Dendritic cell treated with granulocyte-macrophage colony-stimulating factor and Interleukin-4, amounts not matched to agents 40 ng/mL and 50 ng/mL, for 4 days (primary cell): ENCODE data around the gene TGM5.
"Not testable (repeated sequence)": the region's sequence is repeated elsewhere in the genome, so short reads cannot be mapped to it uniquely, and the experiment has no call there.

Experiments
- H3K27ac Mint-ChIP-seq: one replicate; pipeline ENCODE4 v1.8.0; 2022; ENCODE audit warnings: mild to moderate bottlenecking, mixed read lengths
- H3K27me3 Mint-ChIP-seq: one replicate; pipeline ENCODE4 v1.8.0; 2022; ENCODE audit warnings: mild to moderate bottlenecking, mixed read lengths
- H3K36me3 Mint-ChIP-seq: one replicate; pipeline ENCODE4 v1.8.0; 2022; ENCODE audit warnings: low read depth, mixed read lengths
- H3K4me1 Mint-ChIP-seq: one replicate; pipeline ENCODE4 v1.8.0; 2022; ENCODE audit warnings: low read depth, mixed read lengths
- H3K4me3 Mint-ChIP-seq: one replicate; pipeline ENCODE4 v1.8.0; 2022; ENCODE audit warnings: mild to moderate bottlenecking, moderate library complexity, mixed read lengths
- H3K9me3 Mint-ChIP-seq: one replicate; pipeline ENCODE4 v1.8.0; 2022; ENCODE audit warnings: mixed read lengths
- intact Hi-C: fragments of 100-400 bp; cut with micrococcal nuclease; formaldehyde crosslinking; loops from one replicate; pipeline ENCODE4 v1.15.0; 2022

The TGM5 gene

GRCh38 chr15:43212951-43213350, 53.8 kb downstream of the TGM5 start:
- Mint-ChIP-seq H3K36me3 (no peaks in the 10 kb centered on the region), H3K27me3 (peaks cover 17% of the 10 kb centered on the region), H3K4me3 (no peak overlapping the region), H3K4me1 (no peaks in the 10 kb centered on the region), H3K9me3 (peaks cover 8% of the 10 kb centered on the region), H3K27ac (no peak overlapping the region)
- intact Hi-C loops, result no loop called here

- Mint-ChIP-seq H3K4me3 (no peak overlapping the region), H3K27ac (no peak overlapping the region), H3K36me3 (no peaks in the 10 kb centered on the region), H3K27me3 (peaks cover 20% of the 10 kb centered on the region), H3K4me1 (no peaks in the 10 kb centered on the region), H3K9me3 (peaks cover 5% of the 10 kb centered on the region)
- intact Hi-C loops, result no loop called here
Observed at GRCh38 chr15:43212299-43212698, 54.4 kb downstream of the TGM5 start.

GRCh38 chr15:43211224-43211735, 55.4 kb downstream of the TGM5 start:
- no peaks in the 10 kb centered on the region for H3K36me3 Mint-ChIP-seq
- no peak overlapping the region for H3K4me3 Mint-ChIP-seq
- H3K27me3 Mint-ChIP-seq, result peaks cover 23% of the 10 kb centered on the region
- H3K4me1 Mint-ChIP-seq, result no peaks in the 10 kb centered on the region
- H3K27ac Mint-ChIP-seq, result no peak overlapping the region
- intact Hi-C loops, result no loop called here
- no peaks in the 10 kb centered on the region for H3K9me3 Mint-ChIP-seq

- H3K27ac Mint-ChIP-seq, result no peak overlapping the region
- no peaks in the 10 kb centered on the region for H3K4me1 Mint-ChIP-seq
- peaks cover 23% of the 10 kb centered on the region for H3K27me3 Mint-ChIP-seq
- no peaks in the 10 kb centered on the region for H3K9me3 Mint-ChIP-seq
- no peaks in the 10 kb centered on the region for H3K36me3 Mint-ChIP-seq
- intact Hi-C loops, result no loop called here
- no peak overlapping the region for H3K4me3 Mint-ChIP-seq
Observed at GRCh38 chr15:43210807-43211206, 55.9 kb downstream of the TGM5 start.

- H3K4me3 Mint-ChIP-seq, result no peak overlapping the region
- peaks cover 24% of the 10 kb centered on the region for H3K27me3 Mint-ChIP-seq
- H3K9me3 Mint-ChIP-seq, result no peaks in the 10 kb centered on the region
- no peaks in the 10 kb centered on the region for H3K4me1 Mint-ChIP-seq
- H3K36me3 Mint-ChIP-seq, result no peaks in the 10 kb centered on the region
- H3K27ac Mint-ChIP-seq, result no peak overlapping the region
- intact Hi-C loops, result no loop called here
Observed at GRCh38 chr15:43210172-43210745, 56.5 kb downstream of the TGM5 start.

- no peaks in the 10 kb centered on the region for H3K36me3 Mint-ChIP-seq
- peaks cover 2% of the 10 kb centered on the region for H3K4me1 Mint-ChIP-seq
- no peak overlapping the region for H3K4me3 Mint-ChIP-seq
- intact Hi-C loops, result no loop called here
- H3K9me3 Mint-ChIP-seq, result no peaks in the 10 kb centered on the region
- no peak overlapping the region for H3K27ac Mint-ChIP-seq
- peaks cover 26% of the 10 kb centered on the region for H3K27me3 Mint-ChIP-seq
Observed at GRCh38 chr15:43209059-43209824, 57.5 kb downstream of the TGM5 start.

GRCh38 chr15:43208052-43209002, 58.4 kb downstream of the TGM5 start:
- H3K4me3 Mint-ChIP-seq, result no peak overlapping the region
- H3K9me3 Mint-ChIP-seq, result no peaks in the 10 kb centered on the region
- H3K27me3 Mint-ChIP-seq, result peaks cover 30% of the 10 kb centered on the region
- intact Hi-C loops, result no loop called here
- H3K27ac Mint-ChIP-seq, result no peak overlapping the region
- no peaks in the 10 kb centered on the region for H3K36me3 Mint-ChIP-seq
- peaks cover 6% of the 10 kb centered on the region for H3K4me1 Mint-ChIP-seq

- H3K4me1 Mint-ChIP-seq, result peaks cover 6% of the 10 kb centered on the region
- intact Hi-C loops, result no loop called here
- H3K27ac Mint-ChIP-seq, result no peak overlapping the region
Observed at GRCh38 chr15:43207024-43207423, 59.7 kb downstream of the TGM5 start.

GRCh38 chr15:43206054-43206453, 60.7 kb downstream of the TGM5 start:
- H3K27me3 Mint-ChIP-seq, result peaks cover 30% of the 10 kb centered on the region
- no peak overlapping the region for H3K27ac Mint-ChIP-seq
- no peaks in the 10 kb centered on the region for H3K36me3 Mint-ChIP-seq
- peaks cover 6% of the 10 kb centered on the region for H3K4me1 Mint-ChIP-seq
- intact Hi-C loops, result no loop called here
- H3K4me3 Mint-ChIP-seq, result no peak overlapping the region
- no peaks in the 10 kb centered on the region for H3K9me3 Mint-ChIP-seq

More at GRCh38 chr15:43207024-43207423, 59.7 kb downstream of the TGM5 start:
- Mint-ChIP-seq H3K36me3 (no peaks in the 10 kb centered on the region), H3K9me3 (no peaks in the 10 kb centered on the region), H3K27me3 (peaks cover 30% of the 10 kb centered on the region), H3K4me3 (no peak overlapping the region)

GRCh38 chr15:43204016-43204901, 62.5 kb downstream of the TGM5 start:
- H3K4me1 Mint-ChIP-seq, result peaks cover 6% of the 10 kb centered on the region
- H3K4me3 Mint-ChIP-seq, result no peak overlapping the region
- H3K27ac Mint-ChIP-seq, result no peak overlapping the region
- intact Hi-C loops, result no loop called here
- H3K36me3 Mint-ChIP-seq, result no peaks in the 10 kb centered on the region
- peaks cover 26% of the 10 kb centered on the region for H3K27me3 Mint-ChIP-seq
- peaks cover 5% of the 10 kb centered on the region for H3K9me3 Mint-ChIP-seq

- peaks cover 23% of the 10 kb centered on the region for H3K4me1 Mint-ChIP-seq
- peaks cover 35% of the 10 kb centered on the region for H3K36me3 Mint-ChIP-seq
- H3K27me3 Mint-ChIP-seq, result peaks cover 6% of the 10 kb centered on the region
- no peak overlapping the region for H3K27ac Mint-ChIP-seq
- intact Hi-C loops, result loop anchor here (10.0 kb wide), 1 partner anchor 495 kb away; no protein-coding TSS in a partner anchor
- peaks cover 15% of the 10 kb centered on the region for H3K9me3 Mint-ChIP-seq
- no peak overlapping the region for H3K4me3 Mint-ChIP-seq
Observed at GRCh38 chr15:43199945-43200488, 66.7 kb downstream of the TGM5 start.

GRCh38 chr15:43198992-43199391, 67.7 kb downstream of the TGM5 start:
- Mint-ChIP-seq H3K27me3 (peaks cover 2% of the 10 kb centered on the region), H3K9me3 (peaks cover 15% of the 10 kb centered on the region), H3K36me3 (peaks cover 45% of the 10 kb centered on the region), H3K4me1 (peaks cover 18% of the 10 kb centered on the region), H3K27ac (no peak overlapping the region), H3K4me3 (no peak overlapping the region)
- intact Hi-C loops, result loop anchor here (10.0 kb wide), 1 partner anchor 494 kb away; no protein-coding TSS in a partner anchor

- not testable (repeated sequence) for H3K4me3 Mint-ChIP-seq, H3K27ac Mint-ChIP-seq, H3K27me3 Mint-ChIP-seq
- H3K4me1 Mint-ChIP-seq, result peaks cover 17% of the 10 kb centered on the region
- H3K9me3 Mint-ChIP-seq, result peaks cover 15% of the 10 kb centered on the region
- peaks cover 46% of the 10 kb centered on the region for H3K36me3 Mint-ChIP-seq
- intact Hi-C loops, result loop anchor here (10.0 kb wide), 1 partner anchor 494 kb away; no protein-coding TSS in a partner anchor
Observed at GRCh38 chr15:43198556-43198955, 68.2 kb downstream of the TGM5 start.
